CD4-positive, alpha-beta T cell treated with Interleukin-17A for 1 hour (primary cell): ENCODE measurements around the gene LHB.

Experiments used
- DNase-seq: peaks from one replicate; pipeline ENCODE4 v3.0.0-alpha.2; 2020

The LHB gene

GRCh38 chr19:49006905-49007304 lies 10.0 kb downstream of the LHB start:
- DNase-seq = no peak

GRCh38 chr19:49004964-49005614 lies 11.8 kb downstream of the LHB start:
- DNase-seq = no peak

- DNase-seq = no peak
Observed at GRCh38 chr19:49004133-49004532, 12.8 kb downstream of the LHB start.

GRCh38 chr19:48999481-49000325 lies 17.2 kb downstream of the LHB start:
- peak; percentile 78 for DNase-seq

- DNase-seq = peak; percentile 44
Observed at GRCh38 chr19:48997972-48998371, 18.9 kb downstream of the LHB start.

GRCh38 chr19:48994035-48994386 lies 22.9 kb downstream of the LHB start:
- DNase-seq = no peak

- DNase-seq = peak; percentile 100
Observed at GRCh38 chr19:48993175-48994034, 23.5 kb downstream of the LHB start, which contains the start of the genes GYS1 and RUVBL2. TSS of gene GYS1 (minus strand) at chr19:48993309. CDS start at chr19:48993112, 197 bp downstream. TSS of gene RUVBL2 (plus strand) at chr19:48993887. CDS start at chr19:48993912, 25 bp downstream.

GRCh38 chr19:48992581-48993174 lies 24.2 kb downstream of the LHB start:
- no peak for DNase-seq

GRCh38 chr19:48991873-48992580 lies 24.9 kb downstream of the LHB start:
- no peak for DNase-seq

- no peak for DNase-seq
Observed at GRCh38 chr19:48991011-48991609, 25.8 kb downstream of the LHB start.

- no peak for DNase-seq
Observed at GRCh38 chr19:48990400-48990799, 26.5 kb downstream of the LHB start.

GRCh38 chr19:48989701-48990291 lies 27.1 kb downstream of the LHB start:
- DNase-seq = no peak

GRCh38 chr19:48988860-48989259 lies 28.0 kb downstream of the LHB start:
- no peak for DNase-seq

- no peak for DNase-seq
Observed at GRCh38 chr19:48988286-48988685, 28.6 kb downstream of the LHB start.

- DNase-seq = no peak
Observed at GRCh38 chr19:48987323-48987722, 29.6 kb downstream of the LHB start.

GRCh38 chr19:48986211-48986610 lies 30.7 kb downstream of the LHB start:
- DNase-seq = no peak

- DNase-seq = no peak
Observed at GRCh38 chr19:48985711-48986110, 31.2 kb downstream of the LHB start.

GRCh38 chr19:48982280-48982679 lies 34.6 kb downstream of the LHB start:
- no peak for DNase-seq

- no peak for DNase-seq
Observed at GRCh38 chr19:48977061-48977460, 39.8 kb downstream of the LHB start.

GRCh38 chr19:48975947-48976847 lies 40.7 kb downstream of the LHB start:
- DNase-seq = peak; percentile 58
